Anterior cingulate cortex (tissue), 58 donors: ENCODE measurements around the gene CLEC11A.

Source experiments
- DNase-seq, 58 donors: peaks; one replicate each; lab custom pipeline; 2025; lab: John Stamatoyannopoulos, UW

CLEC11A gene

GRCh38 chr19:50703915-50704796 lies 19.0 kb upstream of the CLEC11A start:
- DNase-seq = no peak

- peak in 11 of 58 donors; percentile 6 to 63 (median 14) for DNase-seq
Observed at GRCh38 chr19:50705422-50706019, 17.6 kb upstream of the CLEC11A start.

GRCh38 chr19:50706387-50706786 lies 16.8 kb upstream of the CLEC11A start:
- DNase-seq = no peak

GRCh38 chr19:50708179-50708879 lies 14.8 kb upstream of the CLEC11A start:
- no peak for DNase-seq

- DNase-seq = peak in 24 of 58 donors; percentile 11 to 60 (median 26)
Observed at GRCh38 chr19:50710094-50710493, 13.1 kb upstream of the CLEC11A start.

GRCh38 chr19:50710612-50711011 lies 12.6 kb upstream of the CLEC11A start:
- DNase-seq = no peak

- no peak for DNase-seq
Observed at GRCh38 chr19:50711196-50711595, 12.0 kb upstream of the CLEC11A start.

- no peak for DNase-seq
Observed at GRCh38 chr19:50711805-50712204, 11.4 kb upstream of the CLEC11A start.

- DNase-seq = no peak
Observed at GRCh38 chr19:50712833-50713232, 10.3 kb upstream of the CLEC11A start.

GRCh38 chr19:50713556-50714236 lies 9.5 kb upstream of the CLEC11A start:
- DNase-seq = no peak

GRCh38 chr19:50716178-50717025 lies 6.8 kb upstream of the CLEC11A start:
- DNase-seq = no peak

- peak in 3 of 58 donors; percentile 9 to 53 (median 14) for DNase-seq
Observed at GRCh38 chr19:50717026-50717723, 6.0 kb upstream of the CLEC11A start.

GRCh38 chr19:50717891-50718254 lies 5.3 kb upstream of the CLEC11A start:
- peak in 2 of 58 donors; percentile 16 to 18 for DNase-seq

- DNase-seq = peak in 21 of 58 donors; percentile 12 to 85 (median 37)
Observed at GRCh38 chr19:50718255-50719118, 4.7 kb upstream of the CLEC11A start.

GRCh38 chr19:50719119-50719435 lies 4.1 kb upstream of the CLEC11A start:
- no peak for DNase-seq

GRCh38 chr19:50719566-50719965 lies 3.6 kb upstream of the CLEC11A start, which contains the start of gene SHANK1:
SHANK1 (minus strand) TSS chr19:50719802; CDS start chr19:50716919, 2,883 bp downstream.
- peak in 13 of 58 donors; percentile 6 to 41 (median 22) for DNase-seq

GRCh38 chr19:50720181-50720920 lies 2.8 kb upstream of the CLEC11A start:
- DNase-seq = peak in 2 of 58 donors; percentile 6 to 30
